ENCODE results near the gene DGKG. TPM values are rescaled to one million over a fixed set of nuclear protein-coding genes. Genes with fewer than 3 reads are reported as not detected.
A peak's percentile ranks its signal among the peaks of the same experiment; 100 is the strongest.

Gene DGKG
- total and polyA plus RNA-seq, 7 donors = 0.60 to 30.7 (median 6.1) TPM

DNA sequence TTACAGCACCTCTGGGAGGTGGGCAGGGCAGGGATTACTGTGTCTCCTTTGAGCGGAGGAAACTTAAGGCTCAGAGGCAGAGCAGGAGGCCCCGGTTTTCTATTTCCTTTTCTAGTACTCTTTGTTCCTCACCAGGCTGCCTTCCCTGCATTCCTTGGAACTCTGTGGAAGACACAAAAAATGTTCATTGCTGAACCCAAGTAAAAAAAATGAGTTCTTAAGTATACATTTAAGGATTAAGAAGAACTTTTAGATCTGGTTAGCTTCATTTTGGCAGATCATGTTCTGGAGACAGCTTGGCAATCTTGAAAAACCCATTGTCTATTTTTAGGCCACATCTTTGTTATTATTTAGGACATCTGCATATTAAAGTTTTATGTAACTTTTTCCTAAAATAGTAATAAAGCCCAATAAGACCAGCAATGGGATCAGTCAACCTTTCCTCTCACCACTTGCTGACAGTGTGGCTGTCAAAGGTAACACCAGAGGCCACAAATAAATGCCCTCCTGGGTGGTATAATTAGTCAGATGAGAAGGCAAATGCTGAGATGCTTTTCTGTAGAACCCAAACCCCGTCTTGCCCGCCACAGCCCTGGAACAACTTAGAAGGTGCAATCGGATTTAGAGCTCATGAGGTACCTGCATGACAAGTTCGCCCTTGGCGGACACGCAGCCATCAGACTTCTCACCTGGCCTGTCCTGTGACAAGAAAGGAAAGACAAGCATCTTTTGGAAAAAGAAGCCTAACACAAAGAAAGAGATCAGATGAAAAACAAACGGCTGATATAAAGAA is 97.2 kb downstream of the DGKG start:
- no peak for DNase-seq
- Histone ChIP-seq H3K4me1 (peaks cover 0 to 20% (median 5%) of the 10 kb centered on the region in 4 donors), H3K36me3 (peaks cover 0 to 6% (median 0%) of the 10 kb centered on the region in 4 donors), H3K27me3 (no peaks in the 10 kb centered on the region), H3K27ac (peak overlapping the region; percentile 33 to 83 (median 64)), H3K4me3 (no peak overlapping the region), H3K9me3 (no peaks in the 10 kb centered on the region)
- 91% methylated on average over 9 of the region's 9 CpGs for WGBS, 2 donors
- intact Hi-C loops (cut with DNase I) = loop anchor here (10.0 kb wide), 1 partner anchor 100 kb away; the partner anchor contains the start of gene DGKG
- TF ChIP-seq CTCF (IDR thresholded peaks at IDR 0.05) (no peak), POLR2AphosphoS5 (IDR thresholded peaks at IDR 0.05) (peak in 3 of 4 donors; percentile 41 to 58 (median 46))

- no peaks in the 10 kb centered on the region for H3K27me3 ChIP-seq
- no peak overlapping the region for H3K4me3 ChIP-seq
- H3K4me1 ChIP-seq = peaks cover 0 to 22% (median 8%) of the 10 kb centered on the region in 4 donors
- intact Hi-C loops (cut with DNase I) = loop anchor here (10.0 kb wide), 1 partner anchor 103 kb away; the partner anchor contains the start of gene DGKG
- H3K9me3 ChIP-seq = no peaks in the 10 kb centered on the region
- TF ChIP-seq CTCF (IDR thresholded peaks at IDR 0.05) = no peak
- no peak for TF ChIP-seq EP300 (IDR thresholded peaks at IDR 0.05)
- no peak for TF ChIP-seq POLR2A (IDR thresholded peaks at IDR 0.05)
- no peak for TF ChIP-seq POLR2AphosphoS5 (IDR thresholded peaks at IDR 0.05)
- WGBS, 2 donors = 61 to 66% methylated on average over 9 of the region's 9 CpGs
- H3K27ac ChIP-seq = peak overlapping the region in 1 of 4 donors; percentile 68
- peaks cover 0 to 6% (median 0%) of the 10 kb centered on the region in 4 donors for H3K36me3 ChIP-seq
- no peak for DNase-seq
Measured at GRCh38 chr3:186261638-186262037, 100.4 kb downstream of the DGKG start.

DNA sequence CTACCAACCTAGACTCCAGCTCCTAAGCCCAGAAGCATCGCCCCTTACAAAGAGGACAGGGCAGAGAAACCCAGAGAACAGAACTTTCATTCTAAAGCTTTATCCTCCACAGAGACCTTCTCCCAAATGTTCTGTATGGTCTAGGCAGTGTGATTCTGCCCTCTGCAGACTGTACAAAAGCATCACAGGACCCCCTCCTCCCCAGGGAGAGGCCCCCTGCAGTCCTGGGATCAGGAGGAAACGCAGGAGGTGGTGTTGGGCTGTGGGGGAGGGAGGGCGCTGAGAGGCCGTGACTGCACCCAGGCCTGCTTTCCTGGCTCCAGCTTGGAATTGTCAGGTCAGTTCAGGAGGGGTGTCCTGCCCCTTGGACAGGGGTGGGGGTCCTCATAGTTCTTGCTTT is 101.3 kb downstream of the DGKG start:
- Histone ChIP-seq H3K4me1 (peaks cover 0 to 22% (median 8%) of the 10 kb centered on the region in 4 donors), H3K4me3 (no peak overlapping the region), H3K9me3 (no peaks in the 10 kb centered on the region), H3K36me3 (peaks cover 0 to 6% (median 0%) of the 10 kb centered on the region in 4 donors), H3K27me3 (no peaks in the 10 kb centered on the region), H3K27ac (peak overlapping the region in 1 of 4 donors; percentile 68)
- WGBS, 2 donors = 90% methylated on average over 4 of the region's 4 CpGs
- no peak for DNase-seq
- TF ChIP-seq POLR2AphosphoS5 (IDR thresholded peaks at IDR 0.05) = no peak
- TF ChIP-seq CTCF (IDR thresholded peaks at IDR 0.05) = no peak
- TF ChIP-seq POLR2A (IDR thresholded peaks at IDR 0.05) = no peak
- TF ChIP-seq EP300 (IDR thresholded peaks at IDR 0.05) = no peak
- intact Hi-C loops (cut with DNase I) = loop anchor here (10.0 kb wide), 1 partner anchor 104 kb away; the partner anchor contains the start of gene DGKG

DNA sequence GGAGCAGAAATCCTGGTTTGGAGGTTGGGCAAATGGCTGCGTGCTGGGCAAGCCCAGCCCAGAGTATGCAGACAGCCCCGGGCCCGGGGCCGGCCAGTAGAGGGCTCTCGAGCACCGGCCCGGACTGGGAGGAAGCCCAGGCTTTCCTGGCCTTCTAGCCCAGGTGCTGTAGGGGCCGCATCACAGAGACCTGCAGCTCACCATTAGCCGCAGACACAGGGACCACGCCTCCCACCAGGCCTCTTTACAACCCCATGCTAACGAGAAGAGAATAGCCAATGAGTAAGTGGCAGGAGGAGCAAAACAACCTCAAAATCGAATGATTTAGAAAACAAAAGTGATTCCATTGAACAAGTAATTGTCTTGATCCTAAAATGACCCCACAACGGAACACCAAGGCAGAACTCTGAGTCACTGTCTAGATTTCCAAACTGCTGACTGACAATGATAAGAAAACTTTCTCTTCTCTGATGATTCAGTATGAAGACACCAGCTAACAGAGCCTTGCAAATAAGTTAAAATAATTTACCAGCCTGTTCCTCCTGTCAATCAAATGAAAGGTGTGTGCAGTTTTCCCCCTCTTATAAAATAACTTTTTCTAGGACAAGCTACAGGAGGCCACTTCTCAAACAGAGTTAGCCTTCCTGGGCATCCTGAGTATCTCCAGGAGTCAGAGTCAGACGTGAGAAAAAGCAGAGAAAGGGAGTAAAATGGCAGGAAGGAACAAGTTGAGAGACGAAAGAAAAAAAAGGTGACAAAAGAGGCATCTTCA is 102.2 kb downstream of the DGKG start:
- Histone ChIP-seq H3K27me3 (no peaks in the 10 kb centered on the region), H3K4me1 (peaks cover 0 to 16% (median 7%) of the 10 kb centered on the region in 4 donors), H3K36me3 (peaks cover 0 to 6% (median 0%) of the 10 kb centered on the region in 4 donors), H3K27ac (peak overlapping the region in 1 of 4 donors; percentile 68), H3K9me3 (no peaks in the 10 kb centered on the region), H3K4me3 (no peak overlapping the region)
- peak; percentile 78 for DNase-seq
- intact Hi-C loops (cut with DNase I) = loop anchor here (1.0 to 10.0 kb wide), 2 partner anchors 105 to 281 kb away; partner anchors contain the start of gene DGKG
- TF ChIP-seq CTCF (IDR thresholded peaks at IDR 0.05) (peak; percentile 58 to 91 (median 73)), POLR2AphosphoS5 (IDR thresholded peaks at IDR 0.05) (no peak), POLR2A (IDR thresholded peaks at IDR 0.05) (no peak)
- 17 to 23% methylated on average over 15 of the region's 15 CpGs for WGBS, 2 donors
